Measurements from ENCODE around the gene GZMB. TPM values are rescaled to one million over a fixed set of nuclear protein-coding genes. Genes with fewer than 3 reads are reported as not detected.

GZMB gene
- polyA plus RNA-seq, 1 donor from 2014 or later = not detected

- no peak for TF ChIP-seq TAF1 (IDR thresholded peaks at IDR 0.05; ENCODE audit: low read depth)
Measured at GRCh38 chr14:24639905-24640304, 5.9 kb upstream of the GZMB start (continued).

GRCh38 chr14:24639270-24639669 lies 5.3 kb upstream of the GZMB start:
- H2AFZ ChIP-seq (ENCODE audit: low read depth, low read length) = no peak overlapping the region

More at GRCh38 chr14:24639270-24639669, 5.3 kb upstream of the GZMB start:
- Histone ChIP-seq H3K27me3 (ENCODE audit: insufficient read depth, low read depth, low read length) (no peaks in the 10 kb centered on the region), H4K20me1 (ENCODE audit: insufficient read depth) (no peaks in the 10 kb centered on the region), H3K79me2 (replicated peaks; ENCODE audit: insufficient read depth, low read length) (no peaks in the 10 kb centered on the region), H3K9me2 (ENCODE audit: insufficient read depth, low read length) (no peaks in the 10 kb centered on the region), H3K9me3 (ENCODE audit: low read length) (no peaks in the 10 kb centered on the region), H3K4me2 (ENCODE audit: low read length) (no peak overlapping the region), H3K27ac (ENCODE audit: low read length) (no peak overlapping the region), H3K36me3 (ENCODE audit: insufficient read depth, low read length) (no peaks in the 10 kb centered on the region), H3K9ac (ENCODE audit: low read length) (no peak overlapping the region), H3F3A (ENCODE audit: insufficient read depth, low read length, poor library complexity, severe bottlenecking) (no peaks in the 10 kb centered on the region), H3K4me3 (ENCODE audit: low read length) (no peak overlapping the region)
- no peak for TF ChIP-seq SMC3 (conservative IDR thresholded peaks at IDR 0.05; ENCODE audit: poor library complexity)
- TF ChIP-seq EZH2 (IDR thresholded peaks at IDR 0.05; ENCODE audit: borderline replicate concordance, insufficient read depth, low read length, poor library complexity, severe bottlenecking) = no peak
- no peak for TF ChIP-seq REST (IDR thresholded peaks at IDR 0.05; ENCODE audit: borderline replicate concordance)
- TF ChIP-seq CTCF (IDR thresholded peaks at IDR 0.05; ENCODE audit: poor library complexity, severe bottlenecking) = no peak
- TF ChIP-seq TAF1 (IDR thresholded peaks at IDR 0.05; ENCODE audit: low read depth) = no peak
- TF ChIP-seq POLR2AphosphoS5 (IDR thresholded peaks at IDR 0.05) = no peak
- no peak for TF ChIP-seq EP300 (conservative IDR thresholded peaks at IDR 0.05; ENCODE audit: poor library complexity, severe bottlenecking)
- no peak for TF ChIP-seq RAD21 (conservative IDR thresholded peaks at IDR 0.05)
- no peak for TF ChIP-seq MXI1 (conservative IDR thresholded peaks at IDR 0.05; ENCODE audit: poor library complexity, severe bottlenecking)

Measured in neural cell (in vitro differentiated cells).